ENCODE results near the gene BBOX1.
"Not testable (repeated sequence)": the region's sequence is repeated elsewhere in the genome, so short reads cannot be mapped to it uniquely, and the experiment has no call there.

BBOX1 gene

GRCh38 chr11:27166130-27166529 is 125.5 kb downstream of the BBOX1 start:
- no peaks in the 10 kb centered on the region for H3K36me3 ChIP-seq (ENCODE audit: control insufficient read depth in 1 of 2, insufficient read depth in 2 of 2, low read length in 2 of 2)
- H3K9me3 ChIP-seq (ENCODE audit: control insufficient read depth in 1 of 2, low read length in 2 of 2) = no peaks in the 10 kb centered on the region
- H3K27ac ChIP-seq (ENCODE audit: low read length) = no peak overlapping the region
- H3K4me3 ChIP-seq (ENCODE audit: low read depth in 1 of 2, low read length in 2 of 2) = no peak overlapping the region
- no peaks in the 10 kb centered on the region for H3K4me1 ChIP-seq (ENCODE audit: control insufficient read depth in 1 of 2, insufficient read depth in 2 of 2, low read length in 2 of 2)
- no peaks in the 10 kb centered on the region for H3K27me3 ChIP-seq (ENCODE audit: low read depth, low read length)

- no peak overlapping the region for H3K4me3 ChIP-seq (ENCODE audit: low read depth in 1 of 2, low read length in 2 of 2)
- no peak overlapping the region for H3K27ac ChIP-seq (ENCODE audit: low read length)
- no peaks in the 10 kb centered on the region for H3K9me3 ChIP-seq (ENCODE audit: control insufficient read depth in 1 of 2, low read length in 2 of 2)
- no peaks in the 10 kb centered on the region for H3K4me1 ChIP-seq (ENCODE audit: control insufficient read depth in 1 of 2, insufficient read depth in 2 of 2, low read length in 2 of 2)
- no peaks in the 10 kb centered on the region for H3K27me3 ChIP-seq (ENCODE audit: low read depth, low read length)
- no peaks in the 10 kb centered on the region for H3K36me3 ChIP-seq (ENCODE audit: control insufficient read depth in 1 of 2, insufficient read depth in 2 of 2, low read length in 2 of 2)
Measured at GRCh38 chr11:27171376-27171958, 130.9 kb downstream of the BBOX1 start.

DNA sequence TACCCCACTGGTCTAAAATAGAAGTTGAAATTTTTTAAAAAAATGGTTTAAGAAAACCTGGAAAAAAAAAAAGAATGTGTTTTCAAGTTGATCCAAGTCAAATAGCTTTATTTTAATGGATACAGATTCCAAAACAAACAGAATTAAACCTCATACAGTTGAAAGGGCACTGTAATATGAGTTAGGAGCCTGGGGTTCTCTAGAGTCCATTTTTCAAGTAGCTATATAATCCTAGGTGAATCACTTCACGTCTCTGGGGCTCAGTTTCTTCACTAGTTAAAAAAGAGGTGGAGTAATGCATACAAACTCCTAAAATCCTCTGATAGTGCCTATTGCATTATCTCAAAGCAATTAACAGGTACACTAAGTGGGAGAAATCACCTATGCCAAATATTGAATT is 132.9 kb downstream of the BBOX1 start:
- no peaks in the 10 kb centered on the region for H3K9me3 ChIP-seq (ENCODE audit: control insufficient read depth in 1 of 2, low read length in 2 of 2)
- no peaks in the 10 kb centered on the region for H3K27me3 ChIP-seq (ENCODE audit: low read depth, low read length)
- H3K36me3 ChIP-seq (ENCODE audit: control insufficient read depth in 1 of 2, insufficient read depth in 2 of 2, low read length in 2 of 2) = no peaks in the 10 kb centered on the region
- H3K4me3 ChIP-seq (ENCODE audit: low read depth in 1 of 2, low read length in 2 of 2) = no peak overlapping the region
- no peaks in the 10 kb centered on the region for H3K4me1 ChIP-seq (ENCODE audit: control insufficient read depth in 1 of 2, insufficient read depth in 2 of 2, low read length in 2 of 2)
- no peak overlapping the region for H3K27ac ChIP-seq (ENCODE audit: low read length)

DNA sequence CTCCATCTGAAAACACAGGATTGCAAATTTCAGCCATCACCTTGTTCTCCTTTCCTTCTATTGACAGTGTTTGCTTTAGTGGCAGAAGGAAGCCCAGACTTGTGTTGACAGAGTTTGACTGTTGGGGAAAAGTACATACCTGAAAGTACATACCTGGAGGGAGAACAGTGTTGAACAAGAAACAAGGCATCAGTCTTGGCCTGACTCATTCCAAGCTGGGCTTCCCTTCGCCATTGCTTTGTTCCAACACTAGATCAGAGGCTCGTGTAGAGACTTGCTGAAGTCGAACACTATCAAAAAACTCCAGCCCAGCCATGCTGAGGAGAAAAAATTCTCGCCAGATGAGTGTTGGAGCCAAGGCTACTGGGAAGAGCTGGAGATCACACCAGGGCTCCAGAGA is 133.4 kb downstream of the BBOX1 start:
- H3K36me3 ChIP-seq (ENCODE audit: control insufficient read depth in 1 of 2, insufficient read depth in 2 of 2, low read length in 2 of 2) = no peaks in the 10 kb centered on the region
- no peaks in the 10 kb centered on the region for H3K4me1 ChIP-seq (ENCODE audit: control insufficient read depth in 1 of 2, insufficient read depth in 2 of 2, low read length in 2 of 2)
- H3K27ac ChIP-seq (ENCODE audit: low read length) = no peak overlapping the region
- no peak overlapping the region for H3K4me3 ChIP-seq (ENCODE audit: low read depth in 1 of 2, low read length in 2 of 2)
- no peaks in the 10 kb centered on the region for H3K9me3 ChIP-seq (ENCODE audit: control insufficient read depth in 1 of 2, low read length in 2 of 2)
- no peaks in the 10 kb centered on the region for H3K27me3 ChIP-seq (ENCODE audit: low read depth, low read length)

DNA sequence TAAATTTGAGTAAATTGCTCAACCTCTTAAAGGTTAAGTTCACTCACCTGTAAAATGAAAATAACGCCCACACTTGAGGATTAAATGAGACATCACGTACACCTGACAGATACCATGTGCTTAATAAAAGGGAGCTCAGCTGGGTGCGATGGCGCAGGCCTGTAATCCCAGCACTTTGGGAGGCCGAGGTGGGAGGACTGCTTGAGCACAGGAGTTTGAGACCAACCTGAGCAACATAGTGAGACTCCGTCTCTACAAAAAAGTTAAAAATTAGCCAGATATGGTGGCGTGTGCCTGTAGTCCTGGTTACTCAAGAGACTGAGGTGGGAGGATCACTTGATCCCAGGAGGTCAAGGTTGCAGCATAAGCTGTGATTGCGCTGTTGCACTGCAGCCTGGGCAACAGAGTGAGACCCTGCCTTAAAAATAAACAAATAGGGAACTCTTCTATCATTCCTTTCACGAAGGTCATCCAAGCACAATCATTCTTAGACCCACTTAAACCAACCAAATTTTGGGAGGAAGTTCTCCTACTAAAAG is 134.1 kb downstream of the BBOX1 start:
- Histone ChIP-seq H3K36me3 (ENCODE audit: control insufficient read depth in 1 of 2, insufficient read depth in 2 of 2, low read length in 2 of 2) (no peaks in the 10 kb centered on the region), H3K4me3 (ENCODE audit: low read depth in 1 of 2, low read length in 2 of 2) (no peak overlapping the region), H3K27me3 (ENCODE audit: low read depth, low read length) (no peaks in the 10 kb centered on the region), H3K9me3 (ENCODE audit: control insufficient read depth in 1 of 2, low read length in 2 of 2) (no peaks in the 10 kb centered on the region), H3K4me1 (ENCODE audit: control insufficient read depth in 1 of 2, insufficient read depth in 2 of 2, low read length in 2 of 2) (no peaks in the 10 kb centered on the region), H3K27ac (ENCODE audit: low read length) (no peak overlapping the region)

- H3K9me3 ChIP-seq (ENCODE audit: control insufficient read depth in 1 of 2, low read length in 2 of 2); H3K4me1 ChIP-seq (ENCODE audit: control insufficient read depth in 1 of 2, insufficient read depth in 2 of 2, low read length in 2 of 2): not testable (repeated sequence)
Measured at GRCh38 chr11:27175562-27175961, 134.9 kb downstream of the BBOX1 start.

More at GRCh38 chr11:27175562-27175961, 134.9 kb downstream of the BBOX1 start:
- not testable (repeated sequence) for H3K27ac ChIP-seq (ENCODE audit: low read length); H3K4me3 ChIP-seq (ENCODE audit: low read depth in 1 of 2, low read length in 2 of 2); H3K27me3 ChIP-seq (ENCODE audit: low read depth, low read length); H3K36me3 ChIP-seq (ENCODE audit: control insufficient read depth in 1 of 2, insufficient read depth in 2 of 2, low read length in 2 of 2)

All from muscle layer of duodenum (tissue), 2 donors.